GM12891 (cell line): Measurements from ENCODE around the gene MRPS12.
"Not testable (repeated sequence)": the region's sequence is repeated elsewhere in the genome, so short reads cannot be mapped to it uniquely, and the experiment has no call there.

Experiments
- DNase-seq: peaks from one replicate; pipeline ENCODE4 v3.0.0; 2011; ENCODE audit warnings: low spot score; ENCODE audit not compliant: insufficient read length
- FAIRE-seq: peaks from 2 replicates; lab custom pipeline; 2011; peaks lifted over from hg19 to GRCh38; lab: Jason Lieb, UNC
- PAX5 ChIP-seq: IDR thresholded peaks from 2 replicates; pipeline ENCODE4 v1.6.1; 2011; ENCODE audit warnings: low read length, moderate library complexity, mild to moderate bottlenecking; ENCODE audit not compliant: insufficient read depth, severe bottlenecking
- POLR2A ChIP-seq: IDR thresholded peaks from 2 replicates; pipeline ENCODE4 v1.6.1; 2011; ENCODE audit warnings: low read depth, low read length, control low read depth
- POLR2AphosphoS5 ChIP-seq: IDR thresholded peaks from 2 replicates; pipeline ENCODE4 v1.6.1; 2011; ENCODE audit warnings: low read depth, low read length, control low read depth
- POU2F2 ChIP-seq: IDR thresholded peaks from 2 replicates; pipeline ENCODE4 v1.6.1; 2011; ENCODE audit warnings: low read depth, mild to moderate bottlenecking, control low read depth, low read length, moderate library complexity
- SPI1 ChIP-seq: IDR thresholded peaks from 2 replicates; pipeline ENCODE4 v1.6.1; 2011; ENCODE audit warnings: low read depth, low read length, control low read depth
- TAF1 ChIP-seq: IDR thresholded peaks from 2 replicates; pipeline ENCODE4 v1.6.1; 2011; ENCODE audit warnings: low read depth, low read length, control low read depth

MRPS12 gene

GRCh38 chr19:38952395-38953165 lies 21.8 kb downstream of the MRPS12 start:
- DNase-seq: peak; percentile 49

GRCh38 chr19:38953677-38954076 lies 22.9 kb downstream of the MRPS12 start:
- no peak for TF ChIP-seq PAX5
- TF ChIP-seq POLR2A: no peak
- no peak for TF ChIP-seq POLR2AphosphoS5
- TF ChIP-seq SPI1: no peak
- TF ChIP-seq POU2F2: no peak
- no peak for TF ChIP-seq TAF1
- no peak for FAIRE-seq
- no peak for DNase-seq

More at GRCh38 chr19:38952395-38953165, 21.8 kb downstream of the MRPS12 start:
- peak; percentile 40 for FAIRE-seq
- TF ChIP-seq POU2F2 (no peak), TAF1 (no peak), POLR2AphosphoS5 (no peak), SPI1 (no peak), PAX5 (no peak), POLR2A (no peak)

- TF ChIP-seq TAF1: no peak
- TF ChIP-seq POU2F2: no peak
- TF ChIP-seq POLR2A: no peak
- no peak for TF ChIP-seq PAX5
- no peak for TF ChIP-seq SPI1
- TF ChIP-seq POLR2AphosphoS5: no peak
- FAIRE-seq (no peak), DNase-seq (no peak)
Observed at GRCh38 chr19:38956264-38956663, 25.5 kb downstream of the MRPS12 start.

GRCh38 chr19:38958301-38958700 lies 27.6 kb downstream of the MRPS12 start:
- no peak for FAIRE-seq
- DNase-seq: no peak
- TF ChIP-seq POU2F2 (no peak), POLR2AphosphoS5 (no peak), POLR2A (no peak), SPI1 (no peak), TAF1 (no peak), PAX5 (no peak)

GRCh38 chr19:38959618-38960017 lies 28.9 kb downstream of the MRPS12 start:
- TF ChIP-seq SPI1 (no peak), TAF1 (no peak), PAX5 (no peak), POU2F2 (no peak), POLR2A (no peak), POLR2AphosphoS5 (no peak)
- no peak for DNase-seq
- no peak for FAIRE-seq

GRCh38 chr19:38964738-38965137 lies 34.0 kb downstream of the MRPS12 start:
- no peak for DNase-seq
- no peak for FAIRE-seq
- TF ChIP-seq POLR2AphosphoS5 (no peak), TAF1 (no peak), POLR2A (no peak), POU2F2 (no peak), SPI1 (no peak), PAX5 (no peak)

GRCh38 chr19:38966149-38966548 lies 35.4 kb downstream of the MRPS12 start:
- not testable (repeated sequence) for FAIRE-seq, DNase-seq

- TF ChIP-seq POU2F2 (no peak), TAF1 (no peak), SPI1 (no peak), PAX5 (no peak), POLR2A (no peak), POLR2AphosphoS5 (no peak)
- no peak for FAIRE-seq
- DNase-seq: no peak
Observed at GRCh38 chr19:38970664-38971532, 40.2 kb downstream of the MRPS12 start.

GRCh38 chr19:38971672-38972071 lies 40.9 kb downstream of the MRPS12 start:
- DNase-seq (no peak), FAIRE-seq (no peak)
- TF ChIP-seq POU2F2: no peak
- TF ChIP-seq SPI1: no peak
- TF ChIP-seq POLR2AphosphoS5: no peak

- FAIRE-seq (no peak), DNase-seq (no peak)
- TF ChIP-seq POLR2AphosphoS5: no peak
- no peak for TF ChIP-seq POLR2A
- TF ChIP-seq SPI1: no peak
- TF ChIP-seq TAF1: no peak
- TF ChIP-seq POU2F2: no peak
- TF ChIP-seq PAX5: no peak
Observed at GRCh38 chr19:38974624-38975213, 44.0 kb downstream of the MRPS12 start.
